ENCODE data around the gene MYBPC1. TPM values are rescaled to one million over a fixed set of nuclear protein-coding genes. Genes with fewer than 3 reads are reported as not detected.

The MYBPC1 gene
- total RNA-seq, 1 experiment from 2014 or later, result not detected

DNA sequence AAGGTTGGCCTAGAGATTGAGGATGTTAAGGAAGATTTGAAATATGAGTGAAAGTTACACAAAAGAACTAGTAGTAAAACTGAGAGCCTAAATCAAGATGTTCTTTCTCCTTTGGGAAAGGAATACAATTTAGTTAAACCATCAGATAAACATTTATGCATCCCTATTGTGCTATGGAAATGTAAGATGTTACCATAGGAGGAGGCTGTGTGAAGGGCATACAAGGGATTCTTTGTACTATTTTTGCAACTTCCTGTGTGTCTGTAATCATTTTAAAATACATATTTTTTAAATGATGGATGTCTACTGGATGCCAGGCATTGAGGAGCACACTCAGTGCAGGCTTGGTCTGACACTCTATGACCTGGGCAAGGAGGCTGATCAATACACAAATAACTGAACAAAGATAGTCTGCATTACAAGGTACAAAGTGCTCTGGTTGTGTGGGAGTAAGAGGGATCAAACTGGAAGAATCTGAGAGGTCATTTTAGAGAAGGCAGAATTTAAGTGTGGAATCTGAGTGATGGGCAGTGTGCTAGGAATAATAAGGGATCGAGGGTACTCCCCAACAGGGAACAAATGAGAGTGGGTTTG, 96.8 kb downstream of the MYBPC1 start:
- Histone ChIP-seq H3K27me3 (ENCODE audit: low read length) (no peaks in the 10 kb centered on the region), H3K9me2 (replicated peaks; ENCODE audit: low read length) (no peaks in the 10 kb centered on the region), H3K36me3 (ENCODE audit: low read depth, low read length) (no peaks in the 10 kb centered on the region), H3K4me1 (ENCODE audit: insufficient read depth, low read length) (0 out of 2 replicates have a peak, but pooled peaks cover 2% of the 10 kb centered on the region), H3F3A (ENCODE audit: low read length, unreplicated experiment) (no peaks in the 10 kb centered on the region), H3K4me3 (ENCODE audit: low read length) (no peak overlapping the region), H3K4me2 (ENCODE audit: low read length) (no peak overlapping the region), H3K79me2 (ENCODE audit: low read length) (no peaks in the 10 kb centered on the region), H3K9me3 (ENCODE audit: low read length) (no peaks in the 10 kb centered on the region), H3K27ac (ENCODE audit: low read length) (no peak overlapping the region), H3K9ac (ENCODE audit: low read length) (no peak overlapping the region), H4K20me1 (ENCODE audit: low read length) (no peaks in the 10 kb centered on the region), H2AFZ (ENCODE audit: low read length) (no peak overlapping the region)
- TF ChIP-seq, protein P1, sequence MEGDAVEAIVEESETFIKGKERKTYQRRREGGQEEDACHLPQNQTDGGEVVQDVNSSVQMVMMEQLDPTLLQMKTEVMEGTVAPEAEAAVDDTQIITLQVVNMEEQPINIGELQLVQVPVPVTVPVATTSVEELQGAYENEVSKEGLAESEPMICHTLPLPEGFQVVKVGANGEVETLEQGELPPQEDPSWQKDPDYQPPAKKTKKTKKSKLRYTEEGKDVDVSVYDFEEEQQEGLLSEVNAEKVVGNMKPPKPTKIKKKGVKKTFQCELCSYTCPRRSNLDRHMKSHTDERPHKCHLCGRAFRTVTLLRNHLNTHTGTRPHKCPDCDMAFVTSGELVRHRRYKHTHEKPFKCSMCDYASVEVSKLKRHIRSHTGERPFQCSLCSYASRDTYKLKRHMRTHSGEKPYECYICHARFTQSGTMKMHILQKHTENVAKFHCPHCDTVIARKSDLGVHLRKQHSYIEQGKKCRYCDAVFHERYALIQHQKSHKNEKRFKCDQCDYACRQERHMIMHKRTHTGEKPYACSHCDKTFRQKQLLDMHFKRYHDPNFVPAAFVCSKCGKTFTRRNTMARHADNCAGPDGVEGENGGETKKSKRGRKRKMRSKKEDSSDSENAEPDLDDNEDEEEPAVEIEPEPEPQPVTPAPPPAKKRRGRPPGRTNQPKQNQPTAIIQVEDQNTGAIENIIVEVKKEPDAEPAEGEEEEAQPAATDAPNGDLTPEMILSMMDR (conservative IDR thresholded peaks at IDR 0.05; ENCODE audit: low read depth, low read length), result no peak
- no peak for TF ChIP-seq EZH2phosphoT487 (IDR thresholded peaks at IDR 0.05; ENCODE audit: borderline replicate concordance, low read length)
- no peak for TF ChIP-seq EZH2 (IDR thresholded peaks at IDR 0.05; ENCODE audit: low read length, unreplicated experiment)
- DNase-seq (no peak), ATAC-seq (no peak)
- intact Hi-C loops (cut with micrococcal nuclease), result no loop called here
- POLR2A ChIA-PET (ENCODE audit: unreplicated experiment), result no interaction called here
- CTCF ChIA-PET, result no interaction called here
- no TSS peak for BruUV-seq (replicated peaks)

DNA sequence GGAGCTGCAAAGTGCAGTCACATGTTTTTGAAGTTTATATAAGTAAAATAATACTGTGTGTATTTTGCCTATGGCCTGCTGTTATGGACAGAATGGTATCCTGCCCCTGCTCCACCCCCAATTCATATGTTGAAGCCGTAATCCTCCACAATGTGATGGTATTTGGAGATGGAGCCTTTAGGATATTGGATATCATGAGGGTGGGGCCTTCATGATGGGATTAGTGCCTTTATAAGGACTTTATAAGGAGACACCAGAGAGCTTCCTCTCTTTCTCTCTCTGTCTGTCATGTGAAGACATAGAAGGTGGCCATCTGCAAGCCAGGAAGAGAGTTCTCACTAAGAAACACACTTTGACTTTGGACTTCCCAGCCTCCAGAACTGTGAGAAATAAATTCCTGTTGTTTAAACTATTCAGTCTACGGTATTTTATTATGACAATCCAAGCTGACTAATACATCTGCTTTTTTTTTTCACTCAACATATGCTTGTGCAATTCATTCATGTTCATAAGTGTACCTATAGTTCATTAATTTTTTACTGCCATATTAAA, 99.6 kb downstream of the MYBPC1 start:
- intact Hi-C loops (cut with micrococcal nuclease), result no loop called here
- H3K27ac ChIP-seq (ENCODE audit: low read length), result no peak overlapping the region
- no peak for DNase-seq
- no peak for ATAC-seq
- H3K4me1 ChIP-seq (ENCODE audit: insufficient read depth, low read length), result peaks cover 12% of the 10 kb centered on the region
- H3K9ac ChIP-seq (ENCODE audit: low read length), result no peak overlapping the region
- no peak overlapping the region for H2AFZ ChIP-seq (ENCODE audit: low read length)
- no peaks in the 10 kb centered on the region for H3K9me3 ChIP-seq (ENCODE audit: low read length)
- no peaks in the 10 kb centered on the region for H3K9me2 ChIP-seq (replicated peaks; ENCODE audit: low read length)
- no peak overlapping the region for H3K4me3 ChIP-seq (ENCODE audit: low read length)
- H3K79me2 ChIP-seq (ENCODE audit: low read length), result peaks cover 15% of the 10 kb centered on the region
- ChIA-PET CTCF (no interaction called here), POLR2A (ENCODE audit: unreplicated experiment) (no interaction called here)
- TF ChIP-seq, protein P1 (conservative IDR thresholded peaks at IDR 0.05; ENCODE audit: low read depth, low read length), result no peak
- TF ChIP-seq EZH2 (IDR thresholded peaks at IDR 0.05; ENCODE audit: low read length, unreplicated experiment) (no peak), EZH2phosphoT487 (IDR thresholded peaks at IDR 0.05; ENCODE audit: borderline replicate concordance, low read length) (no peak)
- H3K27me3 ChIP-seq (ENCODE audit: low read length), result no peaks in the 10 kb centered on the region
- H3K4me2 ChIP-seq (ENCODE audit: low read length), result no peak overlapping the region
- H3F3A ChIP-seq (ENCODE audit: low read length, unreplicated experiment), result no peaks in the 10 kb centered on the region
- H3K36me3 ChIP-seq (ENCODE audit: low read depth, low read length), result no peaks in the 10 kb centered on the region
- no peaks in the 10 kb centered on the region for H4K20me1 ChIP-seq (ENCODE audit: low read length)
- BruUV-seq (replicated peaks), result no TSS peak

DNA sequence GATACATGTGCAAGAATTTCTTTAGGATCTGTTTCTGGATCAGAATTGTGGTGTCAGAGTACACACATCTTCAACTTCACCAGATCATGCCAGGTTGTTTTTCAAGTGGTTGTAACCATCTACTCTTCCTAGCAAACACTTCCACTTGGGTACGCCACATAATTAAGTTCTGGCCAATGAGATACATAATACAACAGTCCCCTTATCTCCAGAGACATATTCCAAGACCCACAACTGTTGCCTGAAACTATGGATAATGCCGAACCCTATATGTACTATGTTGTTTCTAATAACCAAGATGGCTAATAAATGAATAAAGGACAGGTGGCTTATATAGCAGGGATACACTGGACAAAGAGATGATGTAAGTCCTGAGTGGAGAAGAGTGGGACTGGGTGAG, 100.2 kb downstream of the MYBPC1 start:
- Histone ChIP-seq H3K4me2 (ENCODE audit: low read length) (no peak overlapping the region), H3F3A (ENCODE audit: low read length, unreplicated experiment) (no peaks in the 10 kb centered on the region), H3K9me3 (ENCODE audit: low read length) (no peaks in the 10 kb centered on the region), H4K20me1 (ENCODE audit: low read length) (no peaks in the 10 kb centered on the region), H3K4me1 (ENCODE audit: insufficient read depth, low read length) (peaks cover 12% of the 10 kb centered on the region), H3K9ac (ENCODE audit: low read length) (no peak overlapping the region), H3K36me3 (ENCODE audit: low read depth, low read length) (no peaks in the 10 kb centered on the region), H3K27ac (ENCODE audit: low read length) (no peak overlapping the region), H2AFZ (ENCODE audit: low read length) (no peak overlapping the region), H3K9me2 (replicated peaks; ENCODE audit: low read length) (no peaks in the 10 kb centered on the region), H3K79me2 (ENCODE audit: low read length) (peaks cover 20% of the 10 kb centered on the region), H3K27me3 (ENCODE audit: low read length) (no peaks in the 10 kb centered on the region), H3K4me3 (ENCODE audit: low read length) (no peak overlapping the region)
- CTCF ChIA-PET, result no interaction called here
- BruUV-seq (replicated peaks), result no TSS peak
- no peak for DNase-seq
- intact Hi-C loops (cut with micrococcal nuclease), result loop anchor here (5.0 kb wide), 1 partner anchor 137 kb away; the partner anchor contains the start of gene GNPTAB
- no peak for TF ChIP-seq EZH2phosphoT487 (IDR thresholded peaks at IDR 0.05; ENCODE audit: borderline replicate concordance, low read length)
- TF ChIP-seq, protein P1 (conservative IDR thresholded peaks at IDR 0.05; ENCODE audit: low read depth, low read length), result no peak
- no peak for TF ChIP-seq EZH2 (IDR thresholded peaks at IDR 0.05; ENCODE audit: low read length, unreplicated experiment)
- POLR2A ChIA-PET (ENCODE audit: unreplicated experiment), result no interaction called here
- no peak for ATAC-seq
